GM12878 (cell line): Measurements from ENCODE around the gene MICAL3.

ENCODE experiments used
- CBFB ChIP-seq: IDR thresholded peaks from 2 replicates; pipeline ENCODE4 v1.6.1; 2016; ENCODE audit warnings: antibody characterized with exemption, low read depth
- CHD2 ChIP-seq: IDR thresholded peaks from 2 replicates; pipeline ENCODE4 v1.6.1; 2011; ENCODE audit warnings: low read depth, low read length, improper control_type of control experiment, borderline replicate concordance
- CHD4 ChIP-seq: fragments of 200-600 bp; sonication (generic); IDR thresholded peaks from 2 replicates; pipeline ENCODE4 v1.6.1; 2016; ENCODE audit warnings: mild to moderate bottlenecking
- EZH2 ChIP-seq: IDR thresholded peaks from 2 replicates; pipeline ENCODE4 v1.6.1; 2012; ENCODE audit warnings: low read depth, mild to moderate bottlenecking, control low read depth, inconsistent platforms, low read length, borderline replicate concordance; ENCODE audit not compliant: control insufficient read depth
- GABPA ChIP-seq: IDR thresholded peaks from 2 replicates; pipeline ENCODE4 v1.6.1; 2014; ENCODE audit warnings: antibody characterized with exemption, low read depth, mild to moderate bottlenecking, inconsistent platforms
- TF ChIP-seq, protein P1 (sequence below), 3 experiments: IDR thresholded peaks in 2 of 3; conservative IDR thresholded peaks in 1 of 3; 2 replicates each; pipeline ENCODE4 v1.5.1; 2011; ENCODE audit warnings: low read depth in 3 of 3, low read length in 3 of 3, mild to moderate bottlenecking in 3 of 3, control low read depth in 2 of 3, moderate library complexity in 2 of 3, inconsistent platforms in 1 of 3, mixed read lengths in 1 of 3; ENCODE audit not compliant: control insufficient read depth in 2 of 3, insufficient read depth in 1 of 3; ENCODE audit errors: extremely low read depth in 1 of 3
- TF ChIP-seq, protein P2 (sequence below): IDR thresholded peaks from 2 replicates; pipeline ENCODE4 v1.6.1; 2011; ENCODE audit warnings: borderline replicate concordance, low read depth, mild to moderate bottlenecking, moderate library complexity, mixed read lengths, low read length; ENCODE audit not compliant: insufficient read depth; ENCODE audit errors: extremely low read length

DNA sequence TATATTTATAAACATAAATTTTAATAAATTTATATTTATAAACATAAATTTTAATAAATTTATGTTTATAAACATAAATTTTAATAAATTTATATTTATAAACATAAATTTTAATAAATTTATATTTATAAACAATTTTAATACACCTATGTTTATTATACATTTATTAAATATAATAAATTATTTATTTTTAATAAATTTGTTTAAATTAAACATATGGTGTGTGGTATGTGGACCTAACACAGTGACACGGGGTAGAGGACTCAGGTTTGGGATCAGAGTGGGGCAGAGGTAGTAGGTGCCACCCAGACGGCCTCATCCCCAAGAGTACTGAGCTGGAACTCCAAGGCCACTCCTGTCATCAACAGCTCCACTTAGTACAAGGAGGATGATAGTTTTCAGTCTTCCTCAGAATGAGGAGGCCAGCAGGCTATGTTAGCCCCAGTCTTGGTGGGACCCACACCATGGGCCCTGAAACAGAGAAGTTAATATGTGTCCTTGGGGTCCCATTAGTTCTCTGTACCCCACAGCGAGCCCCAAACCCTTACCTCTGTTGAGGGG is 203.4 kb downstream of the MICAL3 start:
- TF ChIP-seq CBFB (no peak), CHD2 (no peak), GABPA (no peak), EZH2 (no peak), CHD4 (no peak)
- TF ChIP-seq, protein P1, sequence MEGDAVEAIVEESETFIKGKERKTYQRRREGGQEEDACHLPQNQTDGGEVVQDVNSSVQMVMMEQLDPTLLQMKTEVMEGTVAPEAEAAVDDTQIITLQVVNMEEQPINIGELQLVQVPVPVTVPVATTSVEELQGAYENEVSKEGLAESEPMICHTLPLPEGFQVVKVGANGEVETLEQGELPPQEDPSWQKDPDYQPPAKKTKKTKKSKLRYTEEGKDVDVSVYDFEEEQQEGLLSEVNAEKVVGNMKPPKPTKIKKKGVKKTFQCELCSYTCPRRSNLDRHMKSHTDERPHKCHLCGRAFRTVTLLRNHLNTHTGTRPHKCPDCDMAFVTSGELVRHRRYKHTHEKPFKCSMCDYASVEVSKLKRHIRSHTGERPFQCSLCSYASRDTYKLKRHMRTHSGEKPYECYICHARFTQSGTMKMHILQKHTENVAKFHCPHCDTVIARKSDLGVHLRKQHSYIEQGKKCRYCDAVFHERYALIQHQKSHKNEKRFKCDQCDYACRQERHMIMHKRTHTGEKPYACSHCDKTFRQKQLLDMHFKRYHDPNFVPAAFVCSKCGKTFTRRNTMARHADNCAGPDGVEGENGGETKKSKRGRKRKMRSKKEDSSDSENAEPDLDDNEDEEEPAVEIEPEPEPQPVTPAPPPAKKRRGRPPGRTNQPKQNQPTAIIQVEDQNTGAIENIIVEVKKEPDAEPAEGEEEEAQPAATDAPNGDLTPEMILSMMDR (IDR thresholded peaks at IDR 0.05 in 2 of 3, conservative IDR thresholded peaks at IDR 0.05 in 1 of 3; ENCODE audit: control insufficient read depth in 2 of 3, extremely low read depth in 1 of 3, insufficient read depth in 1 of 3, low read depth in 3 of 3, low read length in 3 of 3), result no peak
- TF ChIP-seq, protein P2, sequence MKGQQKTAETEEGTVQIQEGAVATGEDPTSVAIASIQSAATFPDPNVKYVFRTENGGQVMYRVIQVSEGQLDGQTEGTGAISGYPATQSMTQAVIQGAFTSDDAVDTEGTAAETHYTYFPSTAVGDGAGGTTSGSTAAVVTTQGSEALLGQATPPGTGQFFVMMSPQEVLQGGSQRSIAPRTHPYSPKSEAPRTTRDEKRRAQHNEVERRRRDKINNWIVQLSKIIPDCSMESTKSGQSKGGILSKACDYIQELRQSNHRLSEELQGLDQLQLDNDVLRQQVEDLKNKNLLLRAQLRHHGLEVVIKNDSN, result no peak
